Mesenchymal stem cell (in vitro differentiated cells and primary cell): ENCODE results near the gene RGS11.

Experiments used
- DNase-seq: peaks from one replicate; pipeline ENCODE4 v3.0.0-alpha.2; 2013
- H2AFZ ChIP-seq: one replicate; pipeline ENCODE4 v1.6.1; 2013; ENCODE audit warnings: low read depth, mild to moderate bottlenecking, control low read depth, inconsistent platforms, low read length, moderate library complexity
- H2AK5ac ChIP-seq: 2 replicates; pipeline ENCODE4 v1.6.1; 2013; ENCODE audit warnings: low read length, moderate library complexity, mild to moderate bottlenecking, inconsistent platforms; ENCODE audit not compliant: severe bottlenecking
- H2BK120ac ChIP-seq: one replicate; pipeline ENCODE4 v1.6.1; 2013; ENCODE audit warnings: low read depth, mild to moderate bottlenecking, inconsistent platforms, low read length, moderate library complexity
- H2BK12ac ChIP-seq, 2 experiments: one replicate each; pipeline ENCODE4 v1.6.1; 2013; ENCODE audit warnings: inconsistent platforms in 2 of 2, low read length in 2 of 2, mild to moderate bottlenecking in 2 of 2, moderate library complexity in 2 of 2, control low read depth in 1 of 2
- H2BK15ac ChIP-seq: one replicate; pipeline ENCODE4 v1.6.1; 2013; ENCODE audit warnings: mild to moderate bottlenecking, low read depth, inconsistent platforms; ENCODE audit not compliant: poor library complexity, severe bottlenecking
- H2BK5ac ChIP-seq: 2 replicates; pipeline ENCODE4 v1.6.1; 2013; ENCODE audit warnings: low read depth, mild to moderate bottlenecking, low read length, control low read depth, inconsistent platforms; ENCODE audit not compliant: poor library complexity, severe bottlenecking
- H3K14ac ChIP-seq, 2 experiments: one replicate each; pipeline ENCODE4 v1.6.1; 2013; ENCODE audit warnings: inconsistent platforms in 2 of 2, low read length in 2 of 2, control low read depth in 1 of 2, mild to moderate bottlenecking in 1 of 2, moderate library complexity in 1 of 2
- H3K18ac ChIP-seq, 2 experiments: one replicate each; pipeline ENCODE4 v1.6.1; 2013; ENCODE audit warnings: inconsistent platforms in 2 of 2, low read length in 2 of 2, control low read depth in 1 of 2, low read depth in 1 of 2, mild to moderate bottlenecking in 1 of 2
- H3K23ac ChIP-seq, 2 experiments: one replicate each; pipeline ENCODE4 v1.6.1; 2013; ENCODE audit warnings: inconsistent platforms in 2 of 2, low read length in 2 of 2, mild to moderate bottlenecking in 2 of 2, moderate library complexity in 2 of 2, control low read depth in 1 of 2
- H3K27ac ChIP-seq: 2 replicates; pipeline ENCODE4 v1.5.1; 2013; ENCODE audit warnings: mild to moderate bottlenecking, moderate library complexity, low read length, control low read depth, inconsistent platforms; ENCODE audit not compliant: poor library complexity, severe bottlenecking
- H3K27me3 ChIP-seq, 2 experiments: 2 replicates each; pipeline versions ENCODE4 v1.6.1 to v1.7.0; 2013; ENCODE audit warnings: low read length in 2 of 2, mild to moderate bottlenecking in 2 of 2, moderate library complexity in 2 of 2, control low read depth in 1 of 2, inconsistent platforms in 1 of 2; ENCODE audit not compliant: control insufficient read depth in 1 of 2, insufficient read depth in 1 of 2
- H3K36me3 ChIP-seq, 2 experiments: 2 replicates each; pipeline versions ENCODE4 v1.6.1 to v1.7.0; 2013; ENCODE audit warnings: low read length in 2 of 2, control low read depth in 1 of 2, inconsistent platforms in 1 of 2, low read depth in 1 of 2, mild to moderate bottlenecking in 1 of 2; ENCODE audit not compliant: insufficient read depth in 2 of 2, control insufficient read depth in 1 of 2
- H3K4ac ChIP-seq, 2 experiments: one replicate each; pipeline ENCODE4 v1.6.1; 2013; ENCODE audit warnings: inconsistent platforms in 2 of 2, low read length in 2 of 2, mild to moderate bottlenecking in 2 of 2, moderate library complexity in 2 of 2, control low read depth in 1 of 2, low read depth in 1 of 2
- H3K4me1 ChIP-seq: 2 replicates; pipeline ENCODE4 v1.6.1; 2013; ENCODE audit warnings: low read depth, low read length, control low read depth; ENCODE audit not compliant: control insufficient read depth, insufficient read depth
- H3K4me2 ChIP-seq: 2 replicates; pipeline ENCODE4 v1.6.1; 2013; ENCODE audit warnings: low read length, mild to moderate bottlenecking, inconsistent platforms; ENCODE audit not compliant: poor library complexity, severe bottlenecking
- H3K4me3 ChIP-seq, 2 experiments: 2 replicates each; pipeline versions ENCODE4 v1.5.1 to v1.7.0; 2013; ENCODE audit warnings: low read length in 2 of 2, mild to moderate bottlenecking in 2 of 2, control low read depth in 1 of 2, low read depth in 1 of 2; ENCODE audit not compliant: insufficient read depth in 1 of 2
- H3K79me1 ChIP-seq: replicated peaks from 2 replicates; pipeline ENCODE4 v1.6.1; 2013; ENCODE audit warnings: mild to moderate bottlenecking, control low read depth, low read length, inconsistent platforms; ENCODE audit not compliant: poor library complexity, severe bottlenecking
- H3K9ac ChIP-seq: 2 replicates; pipeline ENCODE4 v1.7.0; 2013; ENCODE audit warnings: mild to moderate bottlenecking, low read length, moderate library complexity
- H3K9me3 ChIP-seq: 2 replicates; pipeline ENCODE4 v1.7.0; 2013; ENCODE audit warnings: mild to moderate bottlenecking, low read length; ENCODE audit not compliant: control insufficient read depth
- H4K8ac ChIP-seq: one replicate; pipeline ENCODE4 v1.6.1; 2013; ENCODE audit warnings: inconsistent platforms, mild to moderate bottlenecking, low read length, moderate library complexity
- H4K91ac ChIP-seq: one replicate; pipeline ENCODE4 v1.6.1; 2013; ENCODE audit warnings: mild to moderate bottlenecking, low read length, inconsistent platforms
- WGBS: methylation state at CpG from one replicate; pipeline ENCODE4 v1.1.7; 2013; ENCODE audit warnings: mixed read lengths; 5-methylcytosine and 5-hydroxymethylcytosine counted together

The RGS11 gene

GRCh38 chr16:243348-243747 lies 32.4 kb downstream of the RGS11 start:
- Histone ChIP-seq H3K79me1 (peaks cover 24% of the 10 kb centered on the region), H3K18ac (no peak overlapping the region)
- WGBS: 96% methylated on average over 4 of the region's 4 CpGs

GRCh38 chr16:242281-242680 lies 33.5 kb downstream of the RGS11 start:
- Histone ChIP-seq H3K4ac (no peak overlapping the region), H3K4me3 (no peak overlapping the region), H2BK12ac (no peak overlapping the region), H3K36me3 (peaks cover 0 to 7% of the 10 kb centered on the region in 2 experiments), H4K91ac (no peak overlapping the region), H2AFZ (no peak overlapping the region), H3K23ac (no peak overlapping the region), H2BK5ac (no peak overlapping the region), H3K27ac (no peak overlapping the region), H3K14ac (no peak overlapping the region), H3K79me1 (peaks cover 26% of the 10 kb centered on the region), H3K9ac (no peak overlapping the region), H3K4me1 (peaks cover 6% of the 10 kb centered on the region), H2BK15ac (no peak overlapping the region), H4K8ac (no peak overlapping the region), H2AK5ac (no peak overlapping the region), H3K27me3 (no peaks in the 10 kb centered on the region), H3K9me3 (no peaks in the 10 kb centered on the region), H3K18ac (no peak overlapping the region), H3K4me2 (no peak overlapping the region), H2BK120ac (no peak overlapping the region)
- WGBS: 98% methylated on average over 10 of the region's 10 CpGs
- no peak for DNase-seq

More at GRCh38 chr16:243348-243747, 32.4 kb downstream of the RGS11 start:
- Histone ChIP-seq H2AFZ (no peak overlapping the region), H2BK12ac (no peak overlapping the region), H2AK5ac (no peak overlapping the region), H2BK5ac (no peak overlapping the region), H2BK120ac (no peak overlapping the region), H2BK15ac (no peak overlapping the region), H3K9me3 (no peaks in the 10 kb centered on the region), H3K27me3 (no peaks in the 10 kb centered on the region), H3K36me3 (peaks cover 0 to 3% of the 10 kb centered on the region in 2 experiments), H3K4me2 (no peak overlapping the region), H3K14ac (no peak overlapping the region), H3K9ac (no peak overlapping the region), H3K4me1 (peaks cover 6% of the 10 kb centered on the region), H3K4me3 (no peak overlapping the region), H3K27ac (no peak overlapping the region), H4K8ac (no peak overlapping the region), H3K23ac (no peak overlapping the region), H3K4ac (no peak overlapping the region), H4K91ac (no peak overlapping the region)
- no peak for DNase-seq

- Histone ChIP-seq H3K36me3 (peaks cover 3 to 7% of the 10 kb centered on the region in 2 experiments), H3K9ac (no peak overlapping the region), H3K27ac (no peak overlapping the region), H3K4ac (no peak overlapping the region), H3K23ac (no peak overlapping the region), H2AFZ (no peak overlapping the region), H2AK5ac (no peak overlapping the region), H2BK120ac (no peak overlapping the region), H3K4me3 (no peak overlapping the region), H2BK15ac (no peak overlapping the region), H3K14ac (no peak overlapping the region), H3K4me2 (no peak overlapping the region), H3K18ac (no peak overlapping the region), H4K91ac (no peak overlapping the region), H3K79me1 (peaks cover 26% of the 10 kb centered on the region), H3K27me3 (no peaks in the 10 kb centered on the region), H2BK5ac (no peak overlapping the region), H3K9me3 (no peaks in the 10 kb centered on the region), H2BK12ac (no peak overlapping the region), H4K8ac (no peak overlapping the region), H3K4me1 (peaks cover 6% of the 10 kb centered on the region)
- WGBS: 90% methylated on average over 6 of the region's 8 CpGs
- DNase-seq: no peak
These were observed 35.2 kb downstream of the RGS11 start for GRCh38 chr16:240559-240958.

- Histone ChIP-seq H3K4me2 (no peak overlapping the region), H2BK12ac (no peak overlapping the region), H3K36me3 (peaks cover 3 to 7% of the 10 kb centered on the region in 2 experiments), H3K4me1 (peaks cover 3% of the 10 kb centered on the region), H3K14ac (no peak overlapping the region), H3K23ac (no peak overlapping the region), H4K91ac (no peak overlapping the region), H3K9ac (no peak overlapping the region), H3K27me3 (no peaks in the 10 kb centered on the region), H2BK15ac (no peak overlapping the region), H2BK5ac (no peak overlapping the region), H3K79me1 (peaks cover 26% of the 10 kb centered on the region), H3K4ac (no peak overlapping the region), H2BK120ac (no peak overlapping the region), H4K8ac (no peak overlapping the region), H3K9me3 (no peaks in the 10 kb centered on the region), H3K4me3 (no peak overlapping the region), H2AFZ (no peak overlapping the region), H2AK5ac (no peak overlapping the region), H3K18ac (no peak overlapping the region), H3K27ac (no peak overlapping the region)
- WGBS: 76% methylated on average over 3 of the region's 3 CpGs
- peak; percentile 62 for DNase-seq
These were observed 35.8 kb downstream of the RGS11 start for GRCh38 chr16:239948-240277.
